ENCODE data around the gene SPAG4.

- no peak for TF ChIP-seq CTCF (IDR thresholded peaks at IDR 0.05 in 8 of 11, conservative IDR thresholded peaks at IDR 0.05 in 3 of 11)
- TF ChIP-seq POLR2AphosphoS5 (IDR thresholded peaks at IDR 0.05): no peak
- no peak for TF ChIP-seq POLR2A (IDR thresholded peaks at IDR 0.05)
Observed at GRCh38 chr20:35669681-35670080, 54.1 kb downstream of the SPAG4 start.
